ENCODE results near the gene CFAP157.

CFAP157 gene

DNA sequence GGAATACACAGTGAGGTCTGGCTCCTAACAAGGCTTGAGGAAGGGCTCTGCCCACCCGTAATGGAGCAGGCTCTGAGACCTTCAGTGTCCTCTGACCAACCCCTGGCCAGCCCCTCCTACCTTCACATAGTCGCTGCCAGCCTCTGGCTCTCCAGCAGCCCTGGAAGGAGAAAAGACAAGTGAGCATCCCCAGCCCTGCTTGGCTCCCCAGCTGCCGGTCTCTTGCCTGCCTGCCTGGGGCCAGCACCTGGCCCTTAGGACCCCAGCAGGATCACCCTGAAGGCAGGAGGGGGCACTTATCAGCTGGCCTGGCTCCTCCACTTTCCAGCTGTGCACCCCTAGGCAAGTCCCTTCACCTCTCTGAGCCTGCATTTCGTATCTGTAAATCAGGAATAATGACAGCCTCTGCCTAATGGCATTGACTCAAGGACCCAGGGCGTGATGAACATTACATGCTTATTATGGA is 54.7 kb downstream of the CFAP157 start:
- TF ChIP-seq, protein P1, sequence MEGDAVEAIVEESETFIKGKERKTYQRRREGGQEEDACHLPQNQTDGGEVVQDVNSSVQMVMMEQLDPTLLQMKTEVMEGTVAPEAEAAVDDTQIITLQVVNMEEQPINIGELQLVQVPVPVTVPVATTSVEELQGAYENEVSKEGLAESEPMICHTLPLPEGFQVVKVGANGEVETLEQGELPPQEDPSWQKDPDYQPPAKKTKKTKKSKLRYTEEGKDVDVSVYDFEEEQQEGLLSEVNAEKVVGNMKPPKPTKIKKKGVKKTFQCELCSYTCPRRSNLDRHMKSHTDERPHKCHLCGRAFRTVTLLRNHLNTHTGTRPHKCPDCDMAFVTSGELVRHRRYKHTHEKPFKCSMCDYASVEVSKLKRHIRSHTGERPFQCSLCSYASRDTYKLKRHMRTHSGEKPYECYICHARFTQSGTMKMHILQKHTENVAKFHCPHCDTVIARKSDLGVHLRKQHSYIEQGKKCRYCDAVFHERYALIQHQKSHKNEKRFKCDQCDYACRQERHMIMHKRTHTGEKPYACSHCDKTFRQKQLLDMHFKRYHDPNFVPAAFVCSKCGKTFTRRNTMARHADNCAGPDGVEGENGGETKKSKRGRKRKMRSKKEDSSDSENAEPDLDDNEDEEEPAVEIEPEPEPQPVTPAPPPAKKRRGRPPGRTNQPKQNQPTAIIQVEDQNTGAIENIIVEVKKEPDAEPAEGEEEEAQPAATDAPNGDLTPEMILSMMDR (IDR thresholded peaks at IDR 0.05; ENCODE audit: low read depth, low read length, missing control alignments): no peak
- DNase-seq (ENCODE audit: low read depth): no peak
- no peak overlapping the region for H3K4me3 ChIP-seq (ENCODE audit: low read depth, low read length)

DNA sequence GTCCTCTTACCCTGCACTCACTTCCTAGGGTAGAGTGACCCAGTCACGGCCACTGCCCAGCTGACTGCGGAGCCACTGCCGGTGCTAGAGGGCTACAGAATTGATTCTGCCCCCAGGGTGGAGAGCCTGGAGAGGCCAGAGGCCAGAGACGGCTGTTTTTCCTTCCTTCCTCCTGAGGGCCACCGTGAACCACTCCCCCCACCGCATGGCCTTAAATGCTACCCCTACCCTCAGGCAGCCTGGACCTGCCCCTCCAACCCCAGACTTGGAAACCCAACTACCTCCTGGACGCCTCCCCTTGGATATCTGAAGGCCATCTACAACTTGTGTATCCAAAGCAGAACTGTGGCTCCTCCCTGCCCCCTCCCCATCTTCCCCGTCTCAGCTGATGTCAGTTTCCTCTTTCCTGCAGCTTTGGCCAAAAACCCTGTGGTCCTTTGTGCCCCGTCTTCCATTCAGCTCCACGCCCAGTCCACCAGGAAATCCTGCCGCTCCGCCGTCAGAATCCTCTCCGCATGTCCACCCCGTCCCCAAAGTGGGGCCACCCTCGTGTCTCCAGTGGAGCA is 55.4 kb downstream of the CFAP157 start:
- no peak for DNase-seq (ENCODE audit: low read depth)
- TF ChIP-seq, protein P1 (IDR thresholded peaks at IDR 0.05; ENCODE audit: low read depth, low read length, missing control alignments): no peak
- no peak overlapping the region for H3K4me3 ChIP-seq (ENCODE audit: low read depth, low read length)

DNA sequence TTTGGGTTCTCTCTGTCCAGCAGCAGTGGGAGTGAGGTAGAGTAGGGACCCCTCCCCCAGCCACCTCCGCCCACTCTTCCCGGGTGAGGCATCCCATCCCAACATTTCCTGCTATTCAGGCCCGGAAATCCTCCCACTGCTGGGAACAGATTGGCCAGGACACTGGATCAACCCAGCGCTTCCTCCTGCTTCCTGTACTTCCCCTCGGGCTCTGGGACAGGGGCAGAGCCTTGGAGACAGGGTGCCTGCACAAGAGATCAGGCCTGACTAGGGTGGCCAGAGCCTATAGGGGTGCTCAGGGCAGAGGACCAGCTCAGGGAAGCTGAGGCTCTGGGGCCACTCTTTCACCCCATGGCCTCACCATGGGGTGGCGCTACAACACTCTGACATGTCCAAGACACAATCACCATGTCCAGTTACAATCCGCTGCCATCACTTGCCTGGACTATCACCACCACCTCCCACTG is 57.2 kb downstream of the CFAP157 start:
- H3K4me3 ChIP-seq (ENCODE audit: low read depth, low read length): no peak overlapping the region
- no peak for DNase-seq (ENCODE audit: low read depth)
- TF ChIP-seq, protein P1 (IDR thresholded peaks at IDR 0.05; ENCODE audit: low read depth, low read length, missing control alignments): peak; percentile 63

DNA sequence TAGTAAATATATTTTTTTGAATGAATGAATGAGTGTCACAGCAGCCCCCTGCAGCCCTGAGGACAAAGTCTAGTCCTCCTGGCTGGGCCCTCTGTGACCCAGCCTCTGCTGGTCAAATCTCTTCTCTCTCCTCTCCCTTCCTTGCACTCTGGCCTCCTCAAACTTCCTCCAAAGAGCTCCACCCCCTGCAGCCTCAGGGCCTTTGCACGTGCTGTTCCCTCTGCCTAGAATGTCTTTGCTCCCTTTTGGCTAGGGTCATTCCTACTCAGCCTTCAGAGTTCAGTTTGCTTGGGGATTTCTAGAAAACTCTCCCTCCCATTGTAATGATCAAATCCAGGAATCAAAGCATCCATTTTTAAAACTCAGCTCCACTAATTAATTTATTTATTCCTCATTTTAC is 58.6 kb downstream of the CFAP157 start:
- H3K4me3 ChIP-seq (ENCODE audit: low read depth, low read length): no peak overlapping the region
- DNase-seq (ENCODE audit: low read depth): no peak
- TF ChIP-seq, protein P1 (IDR thresholded peaks at IDR 0.05; ENCODE audit: low read depth, low read length, missing control alignments): no peak
